Mesendoderm (in vitro differentiated cells): ENCODE results near the gene MMP23B.
"Not testable (repeated sequence)": the region's sequence is repeated elsewhere in the genome, so short reads cannot be mapped to it uniquely, and the experiment has no call there.

Experiments
- DNase-seq: peaks from one replicate; pipeline ENCODE4 v3.0.0; 2013
- H2AK5ac ChIP-seq: 2 replicates; pipeline ENCODE4 v1.6.1; 2013; ENCODE audit warnings: low read length, inconsistent platforms
- H2BK120ac ChIP-seq: 2 replicates; pipeline ENCODE4 v1.6.1; 2013; ENCODE audit warnings: low read depth, mild to moderate bottlenecking, low read length, moderate library complexity, mixed read lengths
- H2BK15ac ChIP-seq: replicated peaks from 2 replicates; pipeline ENCODE4 v1.6.1; 2013; ENCODE audit warnings: low read depth, mild to moderate bottlenecking, moderate library complexity
- H2BK5ac ChIP-seq: 2 replicates; pipeline ENCODE4 v1.6.1; 2013; ENCODE audit warnings: low read length, inconsistent platforms
- H3K18ac ChIP-seq: 2 replicates; pipeline ENCODE4 v1.6.1; 2013; ENCODE audit warnings: mild to moderate bottlenecking, low read length, mixed read lengths
- H3K23ac ChIP-seq: one replicate; pipeline ENCODE4 v1.6.1; 2013; ENCODE audit warnings: low read length
- H3K27ac ChIP-seq: 2 replicates; pipeline ENCODE4 v1.5.1; 2013; ENCODE audit warnings: low read depth, mild to moderate bottlenecking, inconsistent platforms, low read length, moderate library complexity
- H3K27me3 ChIP-seq: 2 replicates; pipeline ENCODE4 v1.6.1; 2013; ENCODE audit warnings: low read length, control low read depth, mild to moderate bottlenecking, inconsistent platforms; ENCODE audit not compliant: insufficient read depth, poor library complexity
- H3K36me3 ChIP-seq: 2 replicates; pipeline ENCODE4 v1.6.1; 2013; ENCODE audit warnings: low read length, inconsistent platforms; ENCODE audit not compliant: control insufficient read depth, insufficient read depth
- H3K4ac ChIP-seq: one replicate; pipeline ENCODE4 v1.6.1; 2013; ENCODE audit warnings: low read depth, mild to moderate bottlenecking, low read length, moderate library complexity
- H3K4me1 ChIP-seq: 2 replicates; pipeline ENCODE4 v1.6.1; 2013; ENCODE audit warnings: low read depth, low read length, inconsistent platforms; ENCODE audit not compliant: control insufficient read depth
- H3K4me2 ChIP-seq: 2 replicates; pipeline ENCODE4 v1.6.1; 2013; ENCODE audit warnings: low read length
- H3K4me3 ChIP-seq: 2 replicates; pipeline ENCODE4 v1.5.1; 2013; ENCODE audit warnings: mild to moderate bottlenecking, low read length
- H3K56ac ChIP-seq: one replicate; pipeline ENCODE4 v1.6.1; 2013; ENCODE audit warnings: low read length
- H3K79me1 ChIP-seq: 2 replicates; pipeline ENCODE4 v1.6.1; 2013; ENCODE audit warnings: low read length, inconsistent platforms
- H3K79me2 ChIP-seq: 2 replicates; pipeline ENCODE4 v1.6.1; 2013; ENCODE audit warnings: mild to moderate bottlenecking, low read length; ENCODE audit not compliant: control insufficient read depth, insufficient read depth
- H3K9ac ChIP-seq: 2 replicates; pipeline ENCODE4 v1.6.1; 2013; ENCODE audit warnings: low read length, inconsistent platforms
- H4K5ac ChIP-seq: one replicate; pipeline ENCODE4 v1.6.1; 2013; ENCODE audit warnings: low read length
- H4K8ac ChIP-seq: one replicate; pipeline ENCODE4 v1.6.1; 2013; ENCODE audit warnings: low read depth, mild to moderate bottlenecking, control low read depth, low read length, moderate library complexity
- WGBS: extraction: QIAGEN DNeasy Blood & Tissue Kit; methylation state at CpG from one replicate; pipeline ENCODE4 v1.1.7; 2013; ENCODE audit warnings: low lambda C conversion rate, missing lambda C conversion rate; ENCODE audit not compliant: insufficient coverage; ENCODE audit errors: extremely low coverage; 5-methylcytosine and 5-hydroxymethylcytosine counted together

The MMP23B gene

GRCh38 chr1:1664318-1664717, 32.3 kb downstream of the MMP23B start:
- not testable (repeated sequence) for H3K18ac ChIP-seq, H3K9ac ChIP-seq, H4K8ac ChIP-seq, H3K23ac ChIP-seq, H3K4me1 ChIP-seq, H3K36me3 ChIP-seq, H3K4me2 ChIP-seq, H3K27me3 ChIP-seq, H3K4ac ChIP-seq, H4K5ac ChIP-seq, H3K79me1 ChIP-seq, H3K4me3 ChIP-seq, H3K27ac ChIP-seq, H3K56ac ChIP-seq, H2BK120ac ChIP-seq, H2BK15ac ChIP-seq, H2BK5ac ChIP-seq, H3K79me2 ChIP-seq, H2AK5ac ChIP-seq, DNase-seq
- no CpG with 5 or more reads among the region's 11 CpGs for WGBS

- no peak overlapping the region for H4K8ac ChIP-seq
- no peak overlapping the region for H3K56ac ChIP-seq
- H3K9ac ChIP-seq = no peak overlapping the region
- H3K79me2 ChIP-seq = no peaks in the 10 kb centered on the region
- no peak overlapping the region for H2BK120ac ChIP-seq
- no peak overlapping the region for H3K23ac ChIP-seq
- H3K4me2 ChIP-seq = no peak overlapping the region
- no peak overlapping the region for H2BK15ac ChIP-seq
- H3K36me3 ChIP-seq = no peaks in the 10 kb centered on the region
- H4K5ac ChIP-seq = no peak overlapping the region
- H3K18ac ChIP-seq = no peak overlapping the region
- no peak overlapping the region for H2BK5ac ChIP-seq
- H3K4me1 ChIP-seq = no peaks in the 10 kb centered on the region
- no peak overlapping the region for H3K4me3 ChIP-seq
- H2AK5ac ChIP-seq = no peak overlapping the region
- H3K4ac ChIP-seq = no peak overlapping the region
- H3K79me1 ChIP-seq = no peaks in the 10 kb centered on the region
- H3K27me3 ChIP-seq = no peaks in the 10 kb centered on the region
- WGBS = no CpG with 5 or more reads among the region's 27 CpGs
- no peak for DNase-seq
- no peak overlapping the region for H3K27ac ChIP-seq
Measured at GRCh38 chr1:1664941-1665814, 33.2 kb downstream of the MMP23B start.

GRCh38 chr1:1665815-1666251, 33.9 kb downstream of the MMP23B start:
- Histone ChIP-seq H3K27me3 (no peaks in the 10 kb centered on the region), H3K4ac (no peak overlapping the region), H3K18ac (no peak overlapping the region), H3K36me3 (no peaks in the 10 kb centered on the region), H2BK5ac (no peak overlapping the region), H3K79me1 (no peaks in the 10 kb centered on the region), H3K27ac (no peak overlapping the region), H2BK120ac (no peak overlapping the region), H2AK5ac (no peak overlapping the region), H3K4me3 (no peak overlapping the region), H4K8ac (no peak overlapping the region), H2BK15ac (no peak overlapping the region), H3K4me1 (no peaks in the 10 kb centered on the region), H4K5ac (no peak overlapping the region), H3K79me2 (no peaks in the 10 kb centered on the region), H3K56ac (no peak overlapping the region), H3K4me2 (no peak overlapping the region), H3K9ac (no peak overlapping the region), H3K23ac (no peak overlapping the region)
- peak; percentile 44 for DNase-seq
- WGBS = no CpG with 5 or more reads among the region's 25 CpGs

GRCh38 chr1:1666526-1666925, 34.6 kb downstream of the MMP23B start:
- no peak overlapping the region for H3K4me3 ChIP-seq
- H3K79me2 ChIP-seq = no peaks in the 10 kb centered on the region
- H2BK5ac ChIP-seq = no peak overlapping the region
- no peaks in the 10 kb centered on the region for H3K36me3 ChIP-seq
- no peaks in the 10 kb centered on the region for H3K4me1 ChIP-seq
- no peak overlapping the region for H2BK15ac ChIP-seq
- no peak for DNase-seq
- H3K56ac ChIP-seq = no peak overlapping the region
- H3K18ac ChIP-seq = no peak overlapping the region
- H3K4ac ChIP-seq = no peak overlapping the region
- H4K5ac ChIP-seq = no peak overlapping the region
- H3K23ac ChIP-seq = no peak overlapping the region
- no peak overlapping the region for H2AK5ac ChIP-seq
- H3K4me2 ChIP-seq = no peak overlapping the region
- H3K9ac ChIP-seq = no peak overlapping the region
- H4K8ac ChIP-seq = no peak overlapping the region
- no peak overlapping the region for H2BK120ac ChIP-seq
- WGBS = no CpG with 5 or more reads among the region's 15 CpGs
- H3K27ac ChIP-seq = no peak overlapping the region
- H3K79me1 ChIP-seq = no peaks in the 10 kb centered on the region
- no peaks in the 10 kb centered on the region for H3K27me3 ChIP-seq

GRCh38 chr1:1669468-1670440, 37.8 kb downstream of the MMP23B start:
- Histone ChIP-seq H3K79me1 (no peaks in the 10 kb centered on the region), H3K4ac (no peak overlapping the region), H2BK5ac (no peak overlapping the region), H3K9ac (no peak overlapping the region), H3K18ac (no peak overlapping the region), H3K27ac (no peak overlapping the region), H4K8ac (no peak overlapping the region), H3K4me2 (no peak overlapping the region), H3K4me1 (no peaks in the 10 kb centered on the region), H2BK15ac (no peak overlapping the region), H3K79me2 (no peaks in the 10 kb centered on the region), H3K23ac (no peak overlapping the region), H3K36me3 (no peaks in the 10 kb centered on the region), H3K27me3 (no peaks in the 10 kb centered on the region), H4K5ac (no peak overlapping the region), H3K4me3 (no peak overlapping the region), H2AK5ac (no peak overlapping the region), H3K56ac (no peak overlapping the region), H2BK120ac (no peak overlapping the region)
- no peak for DNase-seq
- WGBS = no CpG with 5 or more reads among the region's 43 CpGs
